LNCAP (cell line): ENCODE data around the gene EDC3.

Experiments
- CTCF ChIP-seq: fragments of 450-650 bp; IDR thresholded peaks from 2 replicates; pipeline ENCODE4 v1.5.1; 2017; ENCODE audit warnings: mild to moderate bottlenecking

EDC3 gene

GRCh38 chr15:74695597-74696397, at the start of gene EDC3:
Gene EDC3 (minus strand): TSS chr15:74696024. CDS start chr15:74675124, 20,900 bp downstream.
- no peak for TF ChIP-seq CTCF

GRCh38 chr15:74742422-74742821, 46.6 kb upstream of the EDC3 start:
- TF ChIP-seq CTCF, result no peak

GRCh38 chr15:74735305-74735704, 39.5 kb upstream of the EDC3 start:
- TF ChIP-seq CTCF, result no peak

- no peak for TF ChIP-seq CTCF
Measured at GRCh38 chr15:74733269-74733668, 37.4 kb upstream of the EDC3 start.

- TF ChIP-seq CTCF, result no peak
Measured at GRCh38 chr15:74732846-74733245, 37.0 kb upstream of the EDC3 start.

- no peak for TF ChIP-seq CTCF
Measured at GRCh38 chr15:74730619-74731316, 34.9 kb upstream of the EDC3 start.

- TF ChIP-seq CTCF, result no peak
Measured at GRCh38 chr15:74727727-74728126, 31.9 kb upstream of the EDC3 start.
